ENCODE results near the gene SP140. TPM values are rescaled to one million over a fixed set of nuclear protein-coding genes. Genes with fewer than 3 reads are reported as not detected.

The SP140 gene
- total RNA-seq, 1 experiment from 2014 or later: not detected

GRCh38 chr2:230323385-230324106 is 98.0 kb downstream of the SP140 start:
- H3K4me1 ChIP-seq: no peaks in the 10 kb centered on the region
- no peak for TF ChIP-seq CTCF (IDR thresholded peaks at IDR 0.05; ENCODE audit: insufficient read depth in 1 of 2, low read depth in 1 of 2, low read length in 1 of 2, severe bottlenecking in 1 of 2, unreplicated experiment in 1 of 2)
- H3K36me3 ChIP-seq (ENCODE audit: control insufficient read depth, insufficient read depth, low read length): no peaks in the 10 kb centered on the region
- intact Hi-C loops (cut with micrococcal nuclease; ENCODE audit: unreplicated experiment): no loop called here
- Mint-ChIP-seq H3K9me3 (ENCODE audit: unreplicated experiment) (no peaks in the 10 kb centered on the region), H3K27ac (ENCODE audit: unreplicated experiment) (no peak overlapping the region), H3K36me3 (ENCODE audit: insufficient read depth, unreplicated experiment) (no peaks in the 10 kb centered on the region), H3K4me3 (ENCODE audit: unreplicated experiment) (no peak overlapping the region), H3K4me1 (ENCODE audit: low read depth, unreplicated experiment) (no peaks in the 10 kb centered on the region), H3K27me3 (ENCODE audit: insufficient read depth, unreplicated experiment) (no peaks in the 10 kb centered on the region)
- ChIA-PET POLR2A (no interaction called here), CTCF (no interaction called here)
- no peaks in the 10 kb centered on the region for H3K27me3 ChIP-seq (replicated peaks; ENCODE audit: control insufficient read depth, insufficient read depth, low read length)
- no peak overlapping the region for H3K4me3 ChIP-seq (ENCODE audit: low read depth, low read length)
- no peak for DNase-seq
- H3K9me3 ChIP-seq: no peaks in the 10 kb centered on the region
- no TSS peak for BruUV-seq (replicated peaks)

GRCh38 chr2:230324503-230324902 is 99.0 kb downstream of the SP140 start:
- no peak for TF ChIP-seq CTCF (IDR thresholded peaks at IDR 0.05; ENCODE audit: insufficient read depth in 1 of 2, low read depth in 1 of 2, low read length in 1 of 2, severe bottlenecking in 1 of 2, unreplicated experiment in 1 of 2)
- no peak for DNase-seq
- Mint-ChIP-seq H3K9me3 (ENCODE audit: unreplicated experiment) (no peaks in the 10 kb centered on the region), H3K4me3 (ENCODE audit: unreplicated experiment) (no peak overlapping the region), H3K4me1 (ENCODE audit: low read depth, unreplicated experiment) (no peaks in the 10 kb centered on the region), H3K27ac (ENCODE audit: unreplicated experiment) (no peak overlapping the region), H3K27me3 (ENCODE audit: insufficient read depth, unreplicated experiment) (no peaks in the 10 kb centered on the region), H3K36me3 (ENCODE audit: insufficient read depth, unreplicated experiment) (no peaks in the 10 kb centered on the region)
- Histone ChIP-seq H3K4me1 (no peaks in the 10 kb centered on the region), H3K9me3 (no peaks in the 10 kb centered on the region), H3K27me3 (replicated peaks; ENCODE audit: control insufficient read depth, insufficient read depth, low read length) (no peaks in the 10 kb centered on the region), H3K4me3 (ENCODE audit: low read depth, low read length) (no peak overlapping the region), H3K36me3 (ENCODE audit: control insufficient read depth, insufficient read depth, low read length) (no peaks in the 10 kb centered on the region)
- ChIA-PET POLR2A (no interaction called here), CTCF (no interaction called here)
- intact Hi-C loops (cut with micrococcal nuclease; ENCODE audit: unreplicated experiment): no loop called here
- BruUV-seq (replicated peaks): no TSS peak

GRCh38 chr2:230325316-230326243 is 100.0 kb downstream of the SP140 start:
- H3K4me3 Mint-ChIP-seq (ENCODE audit: unreplicated experiment): no peak overlapping the region
- POLR2A ChIA-PET: no interaction called here
- H3K27me3 Mint-ChIP-seq (ENCODE audit: insufficient read depth, unreplicated experiment): no peaks in the 10 kb centered on the region
- intact Hi-C loops (cut with micrococcal nuclease; ENCODE audit: unreplicated experiment): no loop called here
- H3K27ac Mint-ChIP-seq (ENCODE audit: unreplicated experiment): no peak overlapping the region
- H3K36me3 Mint-ChIP-seq (ENCODE audit: insufficient read depth, unreplicated experiment): no peaks in the 10 kb centered on the region
- H3K27me3 ChIP-seq (replicated peaks; ENCODE audit: control insufficient read depth, insufficient read depth, low read length): no peaks in the 10 kb centered on the region
- H3K4me3 ChIP-seq (ENCODE audit: low read depth, low read length): no peak overlapping the region
- H3K4me1 Mint-ChIP-seq (ENCODE audit: low read depth, unreplicated experiment): no peaks in the 10 kb centered on the region
- no peak for TF ChIP-seq CTCF (IDR thresholded peaks at IDR 0.05; ENCODE audit: insufficient read depth in 1 of 2, low read depth in 1 of 2, low read length in 1 of 2, severe bottlenecking in 1 of 2, unreplicated experiment in 1 of 2)
- no peaks in the 10 kb centered on the region for H3K4me1 ChIP-seq
- no peaks in the 10 kb centered on the region for H3K9me3 ChIP-seq
- BruUV-seq (replicated peaks): no TSS peak
- CTCF ChIA-PET: interaction anchor here (0.6 kb wide), 1 partner anchor 318 kb away, joined by 3 read pairs; no protein-coding TSS in a partner anchor
- DNase-seq: no peak
- H3K36me3 ChIP-seq (ENCODE audit: control insufficient read depth, insufficient read depth, low read length): no peaks in the 10 kb centered on the region
- H3K9me3 Mint-ChIP-seq (ENCODE audit: unreplicated experiment): no peaks in the 10 kb centered on the region
